Activated CD4-positive, alpha-beta T cell treated with anti-CD3 and anti-CD28 coated beads, Interleukin-2, amount 10 ng/mL, durations not matched to agents 7 days and 5 days (primary cell): ENCODE results near the gene ATE1. TPM values are rescaled to one million over a fixed set of nuclear protein-coding genes. Genes with fewer than 3 reads are reported as not detected.

Source experiments
- CTCF ChIA-PET: fragments of 350-600 bp; sonication (Branson Sonifier 250); formaldehyde crosslinking; loops from one replicate; lab custom pipeline; 2021; ENCODE audit warnings: antibody characterized with exemption; lab: Charles Lee
- POLR2A ChIA-PET: fragments of 350-600 bp; sonication (Branson Sonifier 250); formaldehyde crosslinking; loops from one replicate; lab custom pipeline; 2021; ENCODE audit warnings: antibody characterized with exemption; lab: Charles Lee
- DNase-seq: peaks from one replicate; pipeline ENCODE4 v3.0.0-alpha.2; 2020
- H3K27ac Mint-ChIP-seq: one replicate; pipeline ENCODE4 v1.8.0; 2021; ENCODE audit warnings: mild to moderate bottlenecking, moderate library complexity, mixed read lengths
- H3K27me3 Mint-ChIP-seq: one replicate; pipeline ENCODE4 v1.8.0; 2021; ENCODE audit warnings: mixed read lengths
- H3K36me3 Mint-ChIP-seq: one replicate; pipeline ENCODE4 v1.8.0; 2021; ENCODE audit warnings: low read depth, mixed read lengths
- H3K4me1 Mint-ChIP-seq: one replicate; pipeline ENCODE4 v1.8.0; 2021; ENCODE audit warnings: mixed read lengths
- H3K4me3 Mint-ChIP-seq: one replicate; pipeline ENCODE4 v1.8.0; 2021; ENCODE audit warnings: mild to moderate bottlenecking, moderate library complexity, mixed read lengths
- H3K9me3 Mint-ChIP-seq: one replicate; pipeline ENCODE4 v1.8.0; 2021; ENCODE audit warnings: mixed read lengths
- total RNA-seq, 2 experiments: library from RNA; stranded (reverse); gene quantifications; one replicate each; pipeline ENCODE4 v1.2.3, GENCODE V29; 2021

Gene ATE1
- total RNA-seq, 2 experiments from 2014 or later = 23.1 to 24.4 TPM

DNA sequence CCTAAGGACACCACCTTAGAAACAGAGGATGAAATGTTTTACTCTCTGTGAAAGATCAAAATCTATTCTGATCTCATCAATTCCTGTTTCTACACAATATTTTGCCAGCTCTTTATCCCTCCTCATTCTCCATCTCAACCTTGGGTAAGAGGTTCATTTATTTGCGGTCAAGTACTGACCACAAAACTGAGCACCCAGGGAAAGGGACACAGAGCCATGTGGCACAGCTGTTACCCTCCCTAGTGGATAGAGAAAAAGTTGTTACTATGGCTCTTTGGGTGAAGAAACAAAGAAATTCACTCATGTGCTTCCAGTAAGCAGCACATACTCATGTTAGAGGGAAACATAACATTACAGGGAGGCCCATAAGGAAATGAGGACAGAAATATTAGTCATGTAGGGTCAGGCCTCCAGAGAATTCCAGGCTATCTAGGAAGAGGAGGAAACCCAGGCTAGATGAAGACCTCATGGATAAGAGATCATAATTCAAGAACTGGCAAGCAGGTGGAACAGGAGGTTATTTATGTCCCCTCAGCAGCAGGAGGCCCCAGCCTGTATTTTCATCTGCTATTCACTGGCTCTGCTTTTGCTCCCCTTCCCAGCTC lies 114.5 kb downstream of the ATE1 start:
- CTCF ChIA-PET = interaction anchor here (0.8 to 1.1 kb wide), 2 partner anchors 11 to 19 kb away, joined by 3 to 4 read pairs; no protein-coding TSS in a partner anchor
- Mint-ChIP-seq H3K36me3 (peaks cover 2% of the 10 kb centered on the region), H3K27ac (no peak overlapping the region), H3K4me1 (no peaks in the 10 kb centered on the region), H3K9me3 (no peaks in the 10 kb centered on the region), H3K27me3 (no peaks in the 10 kb centered on the region), H3K4me3 (no peak overlapping the region)
- no peak for DNase-seq
- POLR2A ChIA-PET = no interaction called here

DNA sequence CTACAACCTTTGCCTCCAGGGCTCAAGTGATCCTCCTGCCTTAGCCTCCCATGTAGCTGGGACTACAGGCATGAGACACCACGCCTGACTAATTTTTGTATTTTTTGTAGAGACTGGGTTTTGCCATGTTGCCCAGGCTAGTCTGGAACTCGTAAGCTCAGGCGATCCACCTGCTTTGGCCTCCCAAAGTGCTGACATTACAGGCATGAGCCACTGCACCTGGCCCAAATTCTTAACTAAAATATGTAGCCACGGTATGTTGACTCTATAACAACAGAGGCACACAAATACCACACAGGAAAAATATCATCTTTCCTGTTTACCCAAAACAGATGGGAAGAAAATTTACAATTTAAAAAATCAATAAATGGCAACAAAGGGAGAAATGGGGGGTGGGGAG lies 115.8 kb downstream of the ATE1 start:
- Mint-ChIP-seq H3K27me3 (no peaks in the 10 kb centered on the region), H3K27ac (no peak overlapping the region), H3K4me3 (no peak overlapping the region), H3K36me3 (peaks cover 2% of the 10 kb centered on the region), H3K4me1 (no peaks in the 10 kb centered on the region), H3K9me3 (no peaks in the 10 kb centered on the region)
- DNase-seq = no peak
- POLR2A ChIA-PET = no interaction called here
- CTCF ChIA-PET = interaction anchor here (0.5 to 1.1 kb wide), 3 partner anchors 12 to 240 kb away, joined by 3 to 4 read pairs (median 3); no protein-coding TSS in a partner anchor

GRCh38 chr10:121811386-121811785 lies 116.4 kb downstream of the ATE1 start:
- Mint-ChIP-seq H3K27me3 (no peaks in the 10 kb centered on the region), H3K9me3 (no peaks in the 10 kb centered on the region), H3K4me1 (no peaks in the 10 kb centered on the region), H3K36me3 (peaks cover 2% of the 10 kb centered on the region), H3K27ac (no peak overlapping the region), H3K4me3 (no peak overlapping the region)
- DNase-seq = no peak
- POLR2A ChIA-PET = no interaction called here
- CTCF ChIA-PET = interaction anchor here (0.5 to 0.6 kb wide), 2 partner anchors 12 to 240 kb away, joined by 3 read pairs; no protein-coding TSS in a partner anchor

DNA sequence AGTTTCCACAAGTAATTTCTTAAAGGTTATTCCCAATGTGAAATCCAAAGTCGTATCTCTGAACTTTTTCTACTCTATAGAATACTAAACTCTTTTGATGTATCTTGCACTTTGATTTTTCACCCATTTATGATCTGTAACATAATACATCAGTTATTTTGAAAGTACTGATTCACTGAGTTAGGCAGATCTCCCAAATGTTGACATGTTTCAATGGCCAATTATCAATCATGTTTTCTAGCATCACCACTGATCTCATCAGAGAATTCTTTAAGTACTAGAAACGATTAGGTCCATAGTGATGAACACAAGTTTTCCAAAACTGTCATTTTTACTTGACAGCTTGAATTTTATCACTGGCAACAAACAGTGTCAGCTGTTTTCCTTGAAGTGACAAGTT lies 119.0 kb downstream of the ATE1 start:
- Mint-ChIP-seq H3K9me3 (no peaks in the 10 kb centered on the region), H3K4me3 (no peak overlapping the region), H3K36me3 (no peaks in the 10 kb centered on the region), H3K27ac (no peak overlapping the region), H3K4me1 (no peaks in the 10 kb centered on the region), H3K27me3 (no peaks in the 10 kb centered on the region)
- DNase-seq = no peak
- ChIA-PET CTCF (no interaction called here), POLR2A (no interaction called here)

- Mint-ChIP-seq H3K4me3 (no peak overlapping the region), H3K27me3 (no peaks in the 10 kb centered on the region), H3K4me1 (no peaks in the 10 kb centered on the region), H3K27ac (no peak overlapping the region), H3K9me3 (no peaks in the 10 kb centered on the region), H3K36me3 (peaks cover 3% of the 10 kb centered on the region)
- POLR2A ChIA-PET = no interaction called here
- CTCF ChIA-PET = no interaction called here
- DNase-seq = no peak
Observed at GRCh38 chr10:121804460-121804859, 123.4 kb downstream of the ATE1 start.

DNA sequence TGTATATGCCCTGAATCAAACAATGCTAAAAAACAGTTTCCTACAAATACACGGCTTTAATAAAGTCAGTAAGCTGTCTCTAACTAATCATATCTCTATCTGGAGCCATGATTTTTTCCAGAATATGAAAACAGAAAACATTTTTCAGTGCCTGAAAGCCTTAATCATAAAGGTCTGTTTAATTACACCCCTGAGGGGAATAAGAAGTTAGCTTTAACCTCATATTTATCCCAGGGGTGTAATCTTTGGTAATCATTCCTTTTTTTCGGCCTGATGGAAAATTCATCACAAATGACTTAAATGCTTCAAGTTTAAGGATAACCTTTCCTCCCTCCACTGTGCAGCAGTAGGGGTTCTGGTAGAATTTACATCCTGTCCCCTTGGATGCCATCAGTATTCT lies 124.2 kb downstream of the ATE1 start:
- Mint-ChIP-seq H3K27ac (no peak overlapping the region), H3K27me3 (no peaks in the 10 kb centered on the region), H3K9me3 (no peaks in the 10 kb centered on the region), H3K4me3 (no peak overlapping the region), H3K4me1 (no peaks in the 10 kb centered on the region), H3K36me3 (peaks cover 7% of the 10 kb centered on the region)
- no peak for DNase-seq
- ChIA-PET CTCF (no interaction called here), POLR2A (no interaction called here)

- H3K9me3 Mint-ChIP-seq = no peaks in the 10 kb centered on the region
- no peak for DNase-seq
Observed at GRCh38 chr10:121800831-121801230, 127.0 kb downstream of the ATE1 start.

DNA sequence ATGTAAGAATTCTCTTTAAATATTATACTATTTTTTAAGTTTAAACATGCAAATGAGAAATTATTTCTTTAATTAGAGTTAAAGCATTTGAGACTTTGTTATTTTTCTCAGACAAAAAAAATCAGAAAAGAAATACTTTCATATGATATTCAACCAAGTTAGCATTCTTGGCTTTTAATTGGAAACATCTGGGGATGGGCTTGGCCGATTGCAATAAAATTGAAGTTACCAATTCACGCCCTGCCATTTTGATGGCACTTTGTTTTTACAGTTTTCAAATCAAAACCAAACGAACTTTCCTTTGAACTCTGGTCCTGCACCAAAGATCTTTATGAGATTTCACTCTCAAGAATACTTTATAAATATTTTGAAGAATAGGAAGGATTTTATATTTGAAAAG lies 127.7 kb downstream of the ATE1 start:
- no peaks in the 10 kb centered on the region for H3K27me3 Mint-ChIP-seq
- no peak overlapping the region for H3K4me3 Mint-ChIP-seq
- H3K27ac Mint-ChIP-seq = no peak overlapping the region
- ChIA-PET CTCF (no interaction called here), POLR2A (no interaction called here)
- no peaks in the 10 kb centered on the region for H3K9me3 Mint-ChIP-seq
- H3K4me1 Mint-ChIP-seq = no peaks in the 10 kb centered on the region
- no peak for DNase-seq
- peaks cover 7% of the 10 kb centered on the region for H3K36me3 Mint-ChIP-seq

More at GRCh38 chr10:121800831-121801230, 127.0 kb downstream of the ATE1 start:
- ChIA-PET POLR2A (no interaction called here), CTCF (no interaction called here)
- H3K27me3 Mint-ChIP-seq = no peaks in the 10 kb centered on the region
- no peaks in the 10 kb centered on the region for H3K4me1 Mint-ChIP-seq
- H3K36me3 Mint-ChIP-seq = peaks cover 7% of the 10 kb centered on the region
- H3K27ac Mint-ChIP-seq = no peak overlapping the region
- H3K4me3 Mint-ChIP-seq = no peak overlapping the region

DNA sequence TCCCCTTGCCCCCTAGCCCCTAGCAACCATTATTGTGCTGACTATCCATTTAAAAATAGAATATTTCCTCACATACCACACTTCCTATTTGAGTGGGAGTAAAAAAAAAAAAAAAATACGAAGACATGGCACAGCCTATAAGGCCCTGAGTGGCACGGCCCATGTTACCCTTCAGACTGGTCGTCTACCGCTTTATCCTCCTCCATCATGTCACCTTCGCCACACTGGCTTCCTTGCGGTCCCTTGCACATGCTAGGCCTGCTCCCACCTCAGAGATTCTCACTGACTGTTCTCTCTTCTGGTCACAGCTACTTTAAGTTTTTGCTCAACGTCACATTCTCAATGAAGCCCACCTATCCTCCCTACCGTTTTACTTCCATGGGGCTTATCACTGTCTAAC lies 130.3 kb downstream of the ATE1 start:
- CTCF ChIA-PET = no interaction called here

GRCh38 chr10:121796342-121796741 lies 131.5 kb downstream of the ATE1 start:
- ChIA-PET CTCF (interaction anchor here (0.6 kb wide), 1 partner anchor 1302 kb away, joined by 3 read pairs; no protein-coding TSS in a partner anchor), POLR2A (no interaction called here)
- no peak overlapping the region for H3K4me3 Mint-ChIP-seq
- H3K4me1 Mint-ChIP-seq = no peaks in the 10 kb centered on the region
- H3K27me3 Mint-ChIP-seq = no peaks in the 10 kb centered on the region
- H3K36me3 Mint-ChIP-seq = peaks cover 4% of the 10 kb centered on the region
- DNase-seq = no peak
- no peaks in the 10 kb centered on the region for H3K9me3 Mint-ChIP-seq
- H3K27ac Mint-ChIP-seq = no peak overlapping the region

More for the DNA sequence above, 130.3 kb downstream of the ATE1 start:
- Mint-ChIP-seq H3K4me3 (no peak overlapping the region), H3K4me1 (no peaks in the 10 kb centered on the region), H3K9me3 (no peaks in the 10 kb centered on the region), H3K27ac (no peak overlapping the region), H3K36me3 (peaks cover 4% of the 10 kb centered on the region), H3K27me3 (no peaks in the 10 kb centered on the region)
- no peak for DNase-seq
- POLR2A ChIA-PET = no interaction called here

DNA sequence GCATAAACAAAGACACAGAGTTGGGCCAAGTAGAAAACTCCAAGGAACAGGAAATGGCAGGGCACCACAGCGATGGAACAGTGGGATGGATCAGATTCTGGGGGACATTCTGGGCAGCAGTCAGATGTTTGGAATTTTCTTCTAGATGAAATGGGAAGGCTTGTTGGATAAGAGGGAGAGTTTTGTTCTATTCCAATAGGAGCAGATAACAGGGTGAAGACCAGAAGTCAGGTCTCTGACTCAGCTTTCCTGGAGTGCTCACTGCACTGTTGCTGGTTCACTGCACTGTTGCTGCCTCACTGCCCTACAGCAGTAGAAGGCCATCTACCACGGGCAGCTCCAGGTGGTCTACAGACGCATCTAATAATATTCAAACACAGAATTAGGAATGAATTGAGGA lies 135.6 kb downstream of the ATE1 start:
- no peak for DNase-seq
- ChIA-PET POLR2A (no interaction called here), CTCF (no interaction called here)
- no peaks in the 10 kb centered on the region for H3K4me1 Mint-ChIP-seq
- no peak overlapping the region for H3K4me3 Mint-ChIP-seq
- no peaks in the 10 kb centered on the region for H3K27me3 Mint-ChIP-seq
- H3K27ac Mint-ChIP-seq = peak overlapping the region; percentile 50
- H3K9me3 Mint-ChIP-seq = no peaks in the 10 kb centered on the region
- H3K36me3 Mint-ChIP-seq = peaks cover 9% of the 10 kb centered on the region

GRCh38 chr10:121791761-121792160 lies 136.1 kb downstream of the ATE1 start:
- Mint-ChIP-seq H3K27me3 (no peaks in the 10 kb centered on the region), H3K4me3 (no peak overlapping the region), H3K9me3 (no peaks in the 10 kb centered on the region), H3K4me1 (no peaks in the 10 kb centered on the region), H3K27ac (no peak overlapping the region), H3K36me3 (peaks cover 9% of the 10 kb centered on the region)
- ChIA-PET POLR2A (no interaction called here), CTCF (no interaction called here)
- DNase-seq = no peak

DNA sequence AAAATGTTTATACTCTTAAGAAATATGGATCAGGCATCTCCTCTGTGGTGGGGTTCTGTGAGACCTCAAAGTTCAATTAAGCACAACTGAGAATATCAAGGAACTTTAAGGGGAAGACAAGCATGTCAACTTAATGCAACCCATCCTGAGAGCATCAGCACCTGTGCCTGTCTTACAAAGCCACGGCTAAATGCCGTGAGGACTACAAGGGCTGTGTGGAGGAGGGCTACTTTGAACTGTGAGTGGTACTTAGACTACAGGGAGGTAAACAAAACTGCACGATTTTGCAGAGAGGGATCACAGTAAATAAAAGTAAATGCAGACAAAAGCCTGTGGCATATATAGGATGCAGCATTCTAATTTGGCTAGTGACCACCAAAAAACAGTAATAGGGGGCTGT lies 139.1 kb downstream of the ATE1 start:
- ChIA-PET CTCF (no interaction called here), POLR2A (no interaction called here)
- H3K27ac Mint-ChIP-seq = no peak overlapping the region
- DNase-seq = no peak
- no peaks in the 10 kb centered on the region for H3K4me1 Mint-ChIP-seq
- no peaks in the 10 kb centered on the region for H3K9me3 Mint-ChIP-seq
- H3K4me3 Mint-ChIP-seq = no peak overlapping the region
- peaks cover 12% of the 10 kb centered on the region for H3K36me3 Mint-ChIP-seq
- no peaks in the 10 kb centered on the region for H3K27me3 Mint-ChIP-seq

- H3K4me3 Mint-ChIP-seq = no peak overlapping the region
- H3K27ac Mint-ChIP-seq = no peak overlapping the region
- H3K4me1 Mint-ChIP-seq = no peaks in the 10 kb centered on the region
- DNase-seq = no peak
- no peaks in the 10 kb centered on the region for H3K27me3 Mint-ChIP-seq
- H3K36me3 Mint-ChIP-seq = peaks cover 12% of the 10 kb centered on the region
- no peaks in the 10 kb centered on the region for H3K9me3 Mint-ChIP-seq
- ChIA-PET POLR2A (no interaction called here), CTCF (no interaction called here)
Observed at GRCh38 chr10:121788115-121788514, 139.7 kb downstream of the ATE1 start.
